ENCODE data around the gene KIF13A. TPM values are rescaled to one million over a fixed set of nuclear protein-coding genes. Genes with fewer than 3 reads are reported as not detected.

Gene KIF13A
- total RNA-seq, 4 donors from 2014 or later = 38.6 to 64.3 (median 43.9) TPM

DNA sequence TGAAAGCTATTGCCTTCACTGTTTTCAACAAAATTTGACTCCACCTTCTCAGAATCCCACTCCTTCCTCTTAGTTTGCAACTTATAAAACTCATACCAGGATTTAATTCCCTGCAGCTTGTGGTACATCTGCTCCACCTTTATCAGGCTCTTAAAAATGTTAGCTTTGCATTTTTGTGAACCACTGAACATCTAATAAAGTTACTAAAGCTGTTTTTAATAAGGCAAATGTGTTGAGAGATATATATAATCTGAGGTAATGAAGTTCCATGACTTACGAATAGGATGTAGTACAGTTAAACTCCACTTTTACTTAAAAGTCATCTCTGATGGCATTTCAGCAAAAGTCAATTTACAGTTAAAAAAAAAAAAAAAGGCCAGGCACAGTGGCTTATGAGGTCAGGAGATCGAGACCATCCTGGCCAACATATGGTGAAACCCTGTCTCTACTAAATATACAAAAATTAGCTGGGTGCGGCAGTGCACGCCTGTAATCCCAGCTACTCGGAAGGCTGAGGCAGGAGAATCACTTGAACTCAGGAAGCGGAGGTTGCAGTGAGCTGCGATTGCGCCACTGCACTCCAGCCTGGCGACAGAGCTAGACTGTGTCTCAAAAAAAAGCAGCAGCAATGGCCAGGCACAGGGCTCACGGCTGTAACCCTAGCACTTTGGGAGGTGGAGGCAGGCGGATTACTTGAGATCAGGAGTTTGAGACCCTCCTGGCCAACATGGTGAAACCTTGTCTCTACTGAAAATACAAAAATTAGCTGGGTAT, 106.2 kb downstream of the KIF13A start:
- TF ChIP-seq, protein P1, sequence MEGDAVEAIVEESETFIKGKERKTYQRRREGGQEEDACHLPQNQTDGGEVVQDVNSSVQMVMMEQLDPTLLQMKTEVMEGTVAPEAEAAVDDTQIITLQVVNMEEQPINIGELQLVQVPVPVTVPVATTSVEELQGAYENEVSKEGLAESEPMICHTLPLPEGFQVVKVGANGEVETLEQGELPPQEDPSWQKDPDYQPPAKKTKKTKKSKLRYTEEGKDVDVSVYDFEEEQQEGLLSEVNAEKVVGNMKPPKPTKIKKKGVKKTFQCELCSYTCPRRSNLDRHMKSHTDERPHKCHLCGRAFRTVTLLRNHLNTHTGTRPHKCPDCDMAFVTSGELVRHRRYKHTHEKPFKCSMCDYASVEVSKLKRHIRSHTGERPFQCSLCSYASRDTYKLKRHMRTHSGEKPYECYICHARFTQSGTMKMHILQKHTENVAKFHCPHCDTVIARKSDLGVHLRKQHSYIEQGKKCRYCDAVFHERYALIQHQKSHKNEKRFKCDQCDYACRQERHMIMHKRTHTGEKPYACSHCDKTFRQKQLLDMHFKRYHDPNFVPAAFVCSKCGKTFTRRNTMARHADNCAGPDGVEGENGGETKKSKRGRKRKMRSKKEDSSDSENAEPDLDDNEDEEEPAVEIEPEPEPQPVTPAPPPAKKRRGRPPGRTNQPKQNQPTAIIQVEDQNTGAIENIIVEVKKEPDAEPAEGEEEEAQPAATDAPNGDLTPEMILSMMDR (IDR thresholded peaks at IDR 0.05) = no peak
- DNase-seq (ENCODE audit: low spot score) = no peak
- no peak for ATAC-seq (ENCODE audit: low FRiP score)

DNA sequence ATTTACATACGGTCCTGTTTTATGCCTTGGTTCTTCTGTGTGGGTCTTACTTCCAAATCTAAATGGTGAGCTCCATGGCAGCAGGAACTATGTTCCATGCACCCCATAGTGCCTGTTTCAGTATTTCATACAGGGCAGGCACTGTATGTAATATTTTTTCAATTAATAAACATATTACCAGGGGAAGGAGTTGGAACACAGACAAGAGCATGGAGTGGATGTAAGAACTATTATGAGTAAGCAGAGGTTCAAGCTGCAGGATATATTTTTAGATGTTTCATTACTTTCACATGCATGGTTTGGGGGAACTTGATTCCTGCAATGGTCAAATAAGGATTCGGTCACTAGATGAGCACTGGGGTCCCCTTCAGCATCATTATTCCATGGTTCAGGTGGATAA, 108.3 kb downstream of the KIF13A start:
- no peak for ATAC-seq (ENCODE audit: low FRiP score)
- no peak for DNase-seq (ENCODE audit: low spot score)
- TF ChIP-seq, protein P1 (IDR thresholded peaks at IDR 0.05) = no peak

DNA sequence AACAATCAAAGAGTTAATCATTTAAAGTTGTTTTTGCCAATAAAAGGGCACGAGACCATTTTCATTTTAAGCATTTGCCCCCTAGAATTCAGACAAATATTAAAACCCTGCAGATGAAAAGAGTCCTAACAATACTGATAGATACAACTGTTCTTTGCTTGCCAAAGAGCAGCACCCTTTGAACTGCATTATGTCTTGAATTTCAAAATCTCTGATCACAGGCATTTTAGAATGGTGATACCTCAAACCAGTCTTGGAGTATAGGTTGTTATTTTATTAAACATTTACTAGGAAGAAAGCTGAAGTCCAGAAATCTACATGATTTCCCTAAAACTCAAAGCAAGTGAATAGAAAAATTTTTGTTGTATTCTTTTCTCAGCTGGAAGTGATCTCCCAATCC, 108.7 kb downstream of the KIF13A start:
- no peak for DNase-seq (ENCODE audit: low spot score)
- TF ChIP-seq, protein P1 (IDR thresholded peaks at IDR 0.05) = no peak
- ATAC-seq (ENCODE audit: low FRiP score) = no peak

DNA sequence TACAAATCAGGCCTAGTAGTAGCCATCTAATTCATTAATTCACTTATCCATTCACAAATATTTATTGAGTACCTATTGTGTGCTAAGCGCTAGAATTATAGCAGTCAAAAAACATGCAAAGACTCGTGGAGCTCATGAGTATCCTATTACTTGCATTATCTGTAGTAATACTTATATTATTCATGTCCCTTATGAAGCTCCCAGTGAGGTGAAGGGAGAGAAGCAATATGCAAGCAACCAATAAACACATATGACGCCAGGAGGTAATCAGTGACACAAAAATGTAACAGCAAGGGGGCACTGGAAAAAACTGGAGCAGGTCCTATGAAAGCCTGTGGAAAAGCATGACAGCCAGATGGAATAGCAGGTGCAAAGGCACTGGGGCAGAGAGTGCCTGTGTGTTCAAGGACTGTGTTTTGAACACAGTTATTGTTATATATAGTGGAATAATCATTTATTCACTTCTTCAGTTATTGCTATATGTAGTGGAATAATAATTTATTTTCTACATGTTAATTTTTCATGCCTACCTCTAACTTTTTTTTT, 109.5 kb downstream of the KIF13A start:
- DNase-seq (ENCODE audit: low spot score) (no peak), ATAC-seq (ENCODE audit: low FRiP score) (no peak)
- TF ChIP-seq, protein P1 (IDR thresholded peaks at IDR 0.05) = no peak

DNA sequence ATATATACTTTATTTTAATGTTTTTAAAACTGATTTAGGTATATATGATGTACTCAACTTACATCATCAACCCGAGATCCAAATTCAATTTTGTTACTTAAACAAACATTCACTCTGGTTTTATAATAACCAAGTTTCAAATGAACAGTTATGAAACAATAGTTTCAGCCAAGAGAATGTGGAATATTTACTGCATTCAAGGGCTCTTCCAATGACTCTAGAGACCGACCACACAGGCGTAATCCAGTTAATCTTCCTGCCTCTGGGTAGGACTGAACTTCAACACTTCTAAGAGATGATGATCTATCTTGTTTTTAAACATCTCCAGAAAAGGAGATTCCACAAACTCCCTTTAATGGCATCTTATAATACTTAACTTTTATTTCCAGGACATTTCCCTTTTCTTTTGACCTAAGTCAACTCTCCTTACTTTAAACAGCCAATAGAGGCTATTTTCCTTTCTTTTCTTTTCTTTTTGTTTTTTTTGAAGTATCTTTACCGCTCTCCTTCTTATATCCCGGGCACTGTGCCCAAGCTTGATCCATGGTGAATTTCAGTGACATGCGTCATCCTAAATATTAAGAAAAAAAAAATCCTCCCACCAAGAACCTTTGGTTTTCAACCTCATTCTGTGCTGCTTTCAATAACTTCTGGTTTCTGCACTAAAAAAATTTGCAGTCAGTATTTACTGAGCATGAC, 110.1 kb downstream of the KIF13A start:
- ATAC-seq (ENCODE audit: low FRiP score) = no peak
- TF ChIP-seq, protein P1 (IDR thresholded peaks at IDR 0.05) = no peak
- DNase-seq (ENCODE audit: low spot score) = no peak

DNA sequence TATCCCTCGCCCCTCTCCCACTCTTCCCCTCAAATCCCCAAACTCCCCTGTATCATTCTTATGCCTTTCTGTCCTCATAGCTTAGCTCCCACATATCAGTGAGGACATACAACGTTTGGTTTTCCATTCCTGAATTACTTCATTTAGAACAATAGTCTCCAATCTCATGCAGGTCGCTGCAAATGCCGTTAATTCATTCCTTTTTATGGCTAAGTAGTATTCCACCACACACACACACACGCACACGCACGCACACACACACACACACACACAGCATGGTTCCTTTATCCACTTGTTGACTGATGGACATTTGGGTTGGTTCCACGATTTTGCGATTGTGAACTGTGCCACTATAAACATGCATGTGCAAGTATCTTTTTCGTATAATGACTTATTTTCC, 112.7 kb downstream of the KIF13A start:
- no peak for DNase-seq (ENCODE audit: low spot score)
- no peak for ATAC-seq (ENCODE audit: low FRiP score)
- TF ChIP-seq, protein P1 (IDR thresholded peaks at IDR 0.05) = no peak
